Endothelial cell of umbilical vein (primary cell): ENCODE data around the gene RBM43. TPM values are rescaled to one million over a fixed set of nuclear protein-coding genes. Genes with fewer than 3 reads are reported as not detected.

ENCODE experiments used
- BruUV-seq: library from RNA; stranded (reverse); fragments of 400-500 nt; replicated peaks from 2 replicates; lab custom pipeline; 2021; lab: Mats Ljungman, UMichigan
- CTCF ChIA-PET: fragments of 300-600, 350-600 bp; sonication (Branson Sonifier 250); formaldehyde crosslinking; loops from one replicate; lab custom pipeline; 2021; ENCODE audit warnings: antibody characterized with exemption, inconsistent platforms; lab: Charles Lee
- POLR2A ChIA-PET: fragments of 300-600, 350-600 bp; sonication (Branson Sonifier 250); formaldehyde crosslinking; loops from one replicate; lab custom pipeline; 2021; ENCODE audit warnings: antibody characterized with exemption, inconsistent platforms; lab: Charles Lee
- DNase-seq: peaks from one replicate; pipeline ENCODE4 v3.0.0-alpha.2; 2011; ENCODE audit warnings: low read depth, low spot score
- FAIRE-seq: peaks from 2 replicates; lab custom pipeline; 2011; peaks lifted over from hg19 to GRCh38; lab: Jason Lieb, UNC
- H2AFZ ChIP-seq: 2 replicates; pipeline ENCODE4 v1.6.0; 2012; ENCODE audit warnings: low read depth, low read length, control low read depth, inconsistent platforms
- H3K27ac ChIP-seq: 2 replicates; pipeline ENCODE4 v1.5.1; 2011; ENCODE audit warnings: low read depth, mild to moderate bottlenecking, control low read depth, low read length, moderate library complexity; ENCODE audit not compliant: insufficient read depth
- H3K27me3 ChIP-seq, 2 experiments: 2 replicates each; pipeline versions ENCODE4 v1.6.0 to v1.6.1; 2011; ENCODE audit warnings: low read length in 2 of 2, mixed read lengths in 1 of 2; ENCODE audit not compliant: control insufficient read depth in 2 of 2, insufficient read depth in 2 of 2
- H3K36me3 ChIP-seq, 2 experiments: 2 replicates in 1 of 2; 3 replicates in 1 of 2; pipeline ENCODE4 v1.5.1; 2011; ENCODE audit warnings: low read length in 2 of 2, mild to moderate bottlenecking in 1 of 2, moderate library complexity in 1 of 2; ENCODE audit not compliant: control insufficient read depth in 2 of 2, insufficient read depth in 2 of 2; ENCODE audit errors: extremely low read depth in 1 of 2
- H3K4me1 ChIP-seq: 3 replicates; pipeline ENCODE4 v1.5.1; 2011; ENCODE audit warnings: mild to moderate bottlenecking, low read length; ENCODE audit not compliant: control insufficient read depth, insufficient read depth; ENCODE audit errors: extremely low read depth
- H3K4me2 ChIP-seq: 2 replicates; pipeline ENCODE4 v1.6.1; 2011; ENCODE audit warnings: low read length, control low read depth, mixed read lengths; ENCODE audit not compliant: insufficient read depth
- H3K4me3 ChIP-seq, 3 experiments: fragments of 200-600 bp in 1 of 3; sonication (generic), shearing (Covaris generic) in 1 of 3; replicated peaks in 1 of 3; 2 replicates each; pipeline ENCODE4 v1.5.1; 2011 to 2016; ENCODE audit warnings: control low read depth in 3 of 3, low read length in 3 of 3, mild to moderate bottlenecking in 2 of 3, inconsistent platforms in 1 of 3, low read depth in 1 of 3, moderate library complexity in 1 of 3; ENCODE audit not compliant: insufficient read depth in 1 of 3
- H3K79me2 ChIP-seq: 2 replicates; pipeline ENCODE4 v1.6.0; 2012; ENCODE audit warnings: low read length, inconsistent platforms; ENCODE audit not compliant: control insufficient read depth, insufficient read depth
- H3K9ac ChIP-seq: replicated peaks from 2 replicates; pipeline ENCODE3; 2011; ENCODE audit warnings: low read length, control low read depth; ENCODE audit not compliant: insufficient read depth; ENCODE audit errors: extremely low read depth
- H3K9me1 ChIP-seq: replicated peaks from 3 replicates; pipeline ENCODE4 v1.6.0; 2011; ENCODE audit warnings: mild to moderate bottlenecking, low read length; ENCODE audit not compliant: control insufficient read depth, insufficient read depth; ENCODE audit errors: extremely low read depth
- H3K9me3 ChIP-seq: replicated peaks from 2 replicates; pipeline ENCODE4 v1.5.1; 2012; ENCODE audit warnings: low read length, inconsistent platforms; ENCODE audit not compliant: control insufficient read depth, insufficient read depth
- H4K20me1 ChIP-seq: replicated peaks from 2 replicates; pipeline ENCODE3; 2011; ENCODE audit warnings: mild to moderate bottlenecking, low read length; ENCODE audit not compliant: control insufficient read depth, insufficient read depth; ENCODE audit errors: extremely low read depth
- CTCF ChIP-seq, 2 donors: IDR thresholded peaks; 1 replicate in 1 of 2; 2 replicates in 1 of 2; pipeline ENCODE4 v1.5.1; 2011; ENCODE audit warnings: low read length in 2 of 2, mild to moderate bottlenecking in 2 of 2, moderate library complexity in 2 of 2, control low read depth in 1 of 2, inconsistent platforms in 1 of 2, low read depth in 1 of 2; ENCODE audit not compliant: insufficient read depth in 1 of 2; ENCODE audit errors: extremely low read depth in 1 of 2
- EZH2 ChIP-seq: IDR thresholded peaks from 2 replicates; pipeline ENCODE4 v1.6.1; 2012; ENCODE audit warnings: borderline replicate concordance, low read depth, mild to moderate bottlenecking, moderate library complexity, low read length, inconsistent platforms; ENCODE audit not compliant: severe bottlenecking
- FOS ChIP-seq: IDR thresholded peaks from 2 replicates; pipeline ENCODE4 v1.6.1; 2011; ENCODE audit warnings: mild to moderate bottlenecking, low read length, moderate library complexity, borderline replicate concordance; ENCODE audit not compliant: insufficient read depth
- GATA2 ChIP-seq: IDR thresholded peaks from 2 replicates; pipeline ENCODE4 v1.7.0; 2011; ENCODE audit warnings: low read depth, mild to moderate bottlenecking, moderate library complexity, mixed read lengths, low read length; ENCODE audit not compliant: insufficient read length, insufficient read depth
- JUN ChIP-seq: IDR thresholded peaks from 2 replicates; pipeline ENCODE4 v1.6.1; 2011; ENCODE audit warnings: borderline replicate concordance, low read depth; ENCODE audit not compliant: insufficient read length, insufficient read depth
- MAX ChIP-seq: IDR thresholded peaks from 2 replicates; pipeline ENCODE4 v1.6.1; 2011; ENCODE audit not compliant: insufficient read depth, insufficient read length
- MYC ChIP-seq: IDR thresholded peaks from one replicate; pipeline ENCODE4 v1.6.1; 2011; ENCODE audit warnings: mild to moderate bottlenecking, low read depth, low read length
- POLR2A ChIP-seq: IDR thresholded peaks from 2 replicates; pipeline ENCODE4 v1.6.1; 2012; ENCODE audit warnings: low read depth, mild to moderate bottlenecking, control low read depth, low read length
- POLR2AphosphoS5 ChIP-seq: IDR thresholded peaks from 2 replicates; pipeline ENCODE4 v1.6.1; 2012; ENCODE audit warnings: low read depth, mild to moderate bottlenecking, control low read depth, low read length, moderate library complexity; ENCODE audit not compliant: insufficient read depth
- dilution Hi-C: fragments of 300-500 bp; cut with MboI; formaldehyde crosslinking; loops from one replicate; pipeline ENCODE4 v1.15.0; 2019; ENCODE audit warnings: low sequenced_read_pairs; ENCODE audit not compliant: extremely low pct_ligation_motif_present
- intact Hi-C: fragments of 100-400 bp; cut with micrococcal nuclease; formaldehyde crosslinking; loops from one replicate; pipeline ENCODE4 v1.10.0; 2022
- polyA plus RNA-seq, 4 experiments: library from polyadenylated mRNA; depleted of rRNA in 3 of 4; stranded (reverse) in 3 of 4; unstranded in 1 of 4; fragments of >200 nt; gene quantifications; 2 replicates each; pipeline versions ENCODE4 v1.2.1 to v1.2.3, GENCODE V29; 2011 to 2012; ENCODE audit warnings: missing spikeins in 1 of 4
- total RNA-seq: library from RNA; stranded (reverse); gene quantifications from 2 replicates; pipeline ENCODE4 v1.2.3, GENCODE V29; 2021

Gene RBM43
- total and polyA plus RNA-seq, 2 donors (not counting 3 experiments of a cell fraction or from before 2014, with no cell fraction given): 3.7 to 6.5 TPM

- no peak overlapping the region for H2AFZ ChIP-seq
- DNase-seq: no peak
- no peak overlapping the region for H3K27ac ChIP-seq
- ChIA-PET CTCF (interaction anchor here (1.5 kb wide), 1 partner anchor 160 kb away, joined by 3 read pairs; no protein-coding TSS in a partner anchor), POLR2A (no interaction called here)
- no peaks in the 10 kb centered on the region for H3K27me3 ChIP-seq
- TF ChIP-seq GATA2 (no peak), FOS (no peak), POLR2AphosphoS5 (no peak), JUN (no peak), CTCF (IDR thresholded peaks at IDR 0.05; ENCODE audit: extremely low read depth in 1 of 2, insufficient read depth in 1 of 2, low read depth in 1 of 2, low read length in 2 of 2) (no peak), MAX (no peak), MYC (no peak), EZH2 (no peak), POLR2A (no peak)
- peaks cover 4 to 9% of the 10 kb centered on the region in 2 experiments for H3K36me3 ChIP-seq
- no peaks in the 10 kb centered on the region for H3K4me1 ChIP-seq
- dilution Hi-C loops (no loop called here), intact Hi-C loops (no loop called here)
- no peaks in the 10 kb centered on the region for H4K20me1 ChIP-seq
- H3K4me3 ChIP-seq: no peak overlapping the region
- H3K4me2 ChIP-seq: no peak overlapping the region
- no peaks in the 10 kb centered on the region for H3K9me3 ChIP-seq
- H3K79me2 ChIP-seq: no peaks in the 10 kb centered on the region
- no peaks in the 10 kb centered on the region for H3K9me1 ChIP-seq
- no TSS peak for BruUV-seq
- H3K9ac ChIP-seq: no peak overlapping the region
- no peak for FAIRE-seq
Measured at GRCh38 chr2:151277067-151277466, 15.4 kb upstream of the RBM43 start.
